ENCODE results near the gene DARS1. TPM values are rescaled to one million over a fixed set of nuclear protein-coding genes. Genes with fewer than 3 reads are reported as not detected.

DARS1 gene
- total RNA-seq, 1 experiment from 2014 or later: 85.3 TPM

DNA sequence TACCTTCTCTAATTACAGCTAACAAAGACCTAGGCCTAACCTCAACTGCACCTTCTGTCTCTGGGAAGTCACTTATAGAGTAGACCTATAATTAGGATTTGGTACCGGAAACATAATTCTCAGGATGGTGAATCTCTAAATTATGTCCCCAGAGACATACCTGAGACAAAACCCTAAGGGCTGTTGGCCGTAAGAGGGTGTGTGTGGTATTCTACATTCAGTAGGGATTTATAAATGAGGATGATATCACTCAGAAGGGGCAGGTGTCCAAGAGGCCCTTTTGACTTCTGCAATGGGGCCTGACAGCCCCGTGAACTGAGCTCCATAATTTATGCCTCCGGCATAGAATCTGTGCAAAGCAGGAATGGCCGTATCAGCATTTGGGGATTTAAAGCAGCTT is 13.5 kb upstream of the DARS1 start:
- Histone ChIP-seq H3K4me3 (ENCODE audit: low read depth in 2 of 2, low read length in 2 of 2) (no peak overlapping the region), H3K36me3 (ENCODE audit: control insufficient read depth, insufficient read depth, low read length) (no peaks in the 10 kb centered on the region), H3K4me1 (ENCODE audit: control insufficient read depth, insufficient read depth, low read length) (no peaks in the 10 kb centered on the region), H3K27ac (ENCODE audit: low read length) (no peak overlapping the region), H3K9me3 (ENCODE audit: control insufficient read depth, insufficient read depth, low read depth, low read length) (no peaks in the 10 kb centered on the region), H3K27me3 (ENCODE audit: control insufficient read depth, insufficient read depth, low read length) (no peaks in the 10 kb centered on the region)
- ChIA-PET CTCF (no interaction called here), POLR2A (no interaction called here)
- no peak for DNase-seq (ENCODE audit: low read depth, low spot score)
- intact Hi-C loops (cut with micrococcal nuclease; ENCODE audit: unreplicated experiment) (no loop called here), in situ Hi-C loops (cut with HindIII; ENCODE audit: low pct_unique_long_range_greater_than_20kb, low sequenced_read_pairs) (no loop called here)
- no TSS peak for BruUV-seq (replicated peaks)
- TF ChIP-seq, protein P1, sequence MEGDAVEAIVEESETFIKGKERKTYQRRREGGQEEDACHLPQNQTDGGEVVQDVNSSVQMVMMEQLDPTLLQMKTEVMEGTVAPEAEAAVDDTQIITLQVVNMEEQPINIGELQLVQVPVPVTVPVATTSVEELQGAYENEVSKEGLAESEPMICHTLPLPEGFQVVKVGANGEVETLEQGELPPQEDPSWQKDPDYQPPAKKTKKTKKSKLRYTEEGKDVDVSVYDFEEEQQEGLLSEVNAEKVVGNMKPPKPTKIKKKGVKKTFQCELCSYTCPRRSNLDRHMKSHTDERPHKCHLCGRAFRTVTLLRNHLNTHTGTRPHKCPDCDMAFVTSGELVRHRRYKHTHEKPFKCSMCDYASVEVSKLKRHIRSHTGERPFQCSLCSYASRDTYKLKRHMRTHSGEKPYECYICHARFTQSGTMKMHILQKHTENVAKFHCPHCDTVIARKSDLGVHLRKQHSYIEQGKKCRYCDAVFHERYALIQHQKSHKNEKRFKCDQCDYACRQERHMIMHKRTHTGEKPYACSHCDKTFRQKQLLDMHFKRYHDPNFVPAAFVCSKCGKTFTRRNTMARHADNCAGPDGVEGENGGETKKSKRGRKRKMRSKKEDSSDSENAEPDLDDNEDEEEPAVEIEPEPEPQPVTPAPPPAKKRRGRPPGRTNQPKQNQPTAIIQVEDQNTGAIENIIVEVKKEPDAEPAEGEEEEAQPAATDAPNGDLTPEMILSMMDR (IDR thresholded peaks at IDR 0.05): no peak
- TF ChIP-seq REST (IDR thresholded peaks at IDR 0.05; ENCODE audit: insufficient read depth in 1 of 2, low read depth in 2 of 2, low read length in 1 of 2) (no peak), POLR2AphosphoS5 (IDR thresholded peaks at IDR 0.05; ENCODE audit: low read depth, low read length) (no peak), SIN3A (IDR thresholded peaks at IDR 0.05; ENCODE audit: borderline replicate concordance, insufficient read depth, low read depth, low read length) (no peak), TCF7L2 (IDR thresholded peaks at IDR 0.05; ENCODE audit: low read depth, low read length) (no peak)
- ATAC-seq: no peak

- ATAC-seq (no peak), DNase-seq (ENCODE audit: low read depth, low spot score) (no peak)
- in situ Hi-C loops (cut with HindIII; ENCODE audit: low pct_unique_long_range_greater_than_20kb, low sequenced_read_pairs) (no loop called here), intact Hi-C loops (cut with micrococcal nuclease; ENCODE audit: unreplicated experiment) (no loop called here)
- H3K27me3 ChIP-seq (ENCODE audit: control insufficient read depth, insufficient read depth, low read length): no peaks in the 10 kb centered on the region
- CTCF ChIA-PET: no interaction called here
- no peaks in the 10 kb centered on the region for H3K9me3 ChIP-seq (ENCODE audit: control insufficient read depth, insufficient read depth, low read depth, low read length)
- POLR2A ChIA-PET: no interaction called here
- H3K27ac ChIP-seq (ENCODE audit: low read length): no peak overlapping the region
- H3K36me3 ChIP-seq (ENCODE audit: control insufficient read depth, insufficient read depth, low read length): no peaks in the 10 kb centered on the region
- no peak for TF ChIP-seq POLR2AphosphoS5 (IDR thresholded peaks at IDR 0.05; ENCODE audit: low read depth, low read length)
- TF ChIP-seq REST (IDR thresholded peaks at IDR 0.05; ENCODE audit: insufficient read depth in 1 of 2, low read depth in 2 of 2, low read length in 1 of 2): no peak
- no peak for TF ChIP-seq SIN3A (IDR thresholded peaks at IDR 0.05; ENCODE audit: borderline replicate concordance, insufficient read depth, low read depth, low read length)
- TF ChIP-seq TCF7L2 (IDR thresholded peaks at IDR 0.05; ENCODE audit: low read depth, low read length): no peak
- TF ChIP-seq, protein P1 (IDR thresholded peaks at IDR 0.05): no peak
- no TSS peak for BruUV-seq (replicated peaks)
- H3K4me3 ChIP-seq (ENCODE audit: low read depth in 2 of 2, low read length in 2 of 2): no peak overlapping the region
- no peaks in the 10 kb centered on the region for H3K4me1 ChIP-seq (ENCODE audit: control insufficient read depth, insufficient read depth, low read length)
Measured at GRCh38 chr2:135997380-135997779, 12.0 kb upstream of the DARS1 start.
